Astrocyte (in vitro differentiated cells and primary cell): ENCODE data around the gene STAP2. TPM values are rescaled to one million over a fixed set of nuclear protein-coding genes. Genes with fewer than 3 reads are reported as not detected.

Experiments used
- DNase-seq: peaks from one replicate; pipeline ENCODE4 v3.0.0-alpha.2; 2010; ENCODE audit warnings: low read depth
- FAIRE-seq: peaks from 2 replicates; lab custom pipeline; 2011; peaks lifted over from hg19 to GRCh38; lab: Jason Lieb, UNC
- H2AFZ ChIP-seq: 2 replicates; pipeline ENCODE4 v1.6.0; 2012; ENCODE audit warnings: low read depth, low read length, inconsistent platforms
- H3K27ac ChIP-seq: 2 replicates; pipeline ENCODE4 v1.5.1; 2011; ENCODE audit warnings: low read depth, low read length, inconsistent platforms
- H3K27me3 ChIP-seq: 2 replicates; pipeline ENCODE4 v1.6.0; 2011; ENCODE audit warnings: low read length, inconsistent platforms; ENCODE audit not compliant: insufficient read depth
- H3K36me3 ChIP-seq: 2 replicates; pipeline ENCODE4 v1.5.1; 2011; ENCODE audit warnings: low read length, inconsistent platforms; ENCODE audit not compliant: insufficient read depth
- H3K4me1 ChIP-seq: 2 replicates; pipeline ENCODE4 v1.5.1; 2011; ENCODE audit warnings: low read length, inconsistent platforms; ENCODE audit not compliant: insufficient read depth
- H3K4me2 ChIP-seq: 2 replicates; pipeline ENCODE4 v1.6.0; 2012; ENCODE audit warnings: low read length, inconsistent platforms
- H3K4me3 ChIP-seq: 2 replicates; pipeline ENCODE4 v1.5.1; 2011; ENCODE audit warnings: low read depth, mild to moderate bottlenecking, low read length, inconsistent platforms; ENCODE audit not compliant: insufficient read depth
- H3K79me2 ChIP-seq: 2 replicates; pipeline ENCODE4 v1.6.0; 2012; ENCODE audit warnings: mild to moderate bottlenecking, low read length, inconsistent platforms; ENCODE audit not compliant: insufficient read depth
- H3K9ac ChIP-seq: 2 replicates; pipeline ENCODE4 v1.6.0; 2012; ENCODE audit warnings: mild to moderate bottlenecking, low read length, inconsistent platforms
- H3K9me3 ChIP-seq: 2 replicates; pipeline ENCODE4 v1.5.1; 2012; ENCODE audit warnings: low read depth, mild to moderate bottlenecking, low read length, inconsistent platforms; ENCODE audit not compliant: insufficient read depth
- H4K20me1 ChIP-seq: 2 replicates; pipeline ENCODE4 v1.6.0; 2012; ENCODE audit warnings: low read length, inconsistent platforms; ENCODE audit not compliant: insufficient read depth
- H3K27ac Mint-ChIP-seq: one replicate; pipeline ENCODE4 v1.8.0; 2021; ENCODE audit warnings: mild to moderate bottlenecking, mixed read lengths; ENCODE audit not compliant: unreplicated experiment
- H3K27me3 Mint-ChIP-seq: one replicate; pipeline ENCODE4 v1.8.0; 2021; ENCODE audit warnings: low read depth, mixed read lengths; ENCODE audit not compliant: unreplicated experiment
- H3K36me3 Mint-ChIP-seq: one replicate; pipeline ENCODE4 v1.8.0; 2021; ENCODE audit warnings: low read depth, mixed read lengths; ENCODE audit not compliant: unreplicated experiment
- H3K4me1 Mint-ChIP-seq: one replicate; pipeline ENCODE4 v1.8.0; 2021; ENCODE audit warnings: low read depth, mixed read lengths; ENCODE audit not compliant: unreplicated experiment
- H3K4me3 Mint-ChIP-seq: one replicate; pipeline ENCODE4 v1.8.0; 2021; ENCODE audit warnings: mild to moderate bottlenecking, moderate library complexity, mixed read lengths; ENCODE audit not compliant: unreplicated experiment
- H3K9me3 Mint-ChIP-seq: one replicate; pipeline ENCODE4 v1.8.0; 2021; ENCODE audit warnings: mild to moderate bottlenecking, mixed read lengths; ENCODE audit not compliant: unreplicated experiment
- CTCF ChIP-seq: IDR thresholded peaks from 2 replicates; pipeline ENCODE4 v1.5.1; 2011; ENCODE audit warnings: low read depth, mild to moderate bottlenecking, inconsistent platforms, low read length, moderate library complexity; ENCODE audit not compliant: insufficient read depth
- EZH2 ChIP-seq: IDR thresholded peaks from 2 replicates; pipeline ENCODE4 v1.6.1; 2012; ENCODE audit warnings: mild to moderate bottlenecking, low read length, inconsistent platforms; ENCODE audit not compliant: insufficient read depth
- total RNA-seq: library from RNA; stranded (reverse); gene quantifications from 2 replicates; pipeline ENCODE4 v1.2.1, GENCODE V29; 2021

The STAP2 gene
- total RNA-seq, 1 donor from 2014 or later, result 5.3 TPM

GRCh38 chr19:4297901-4298809, 40.5 kb downstream of the STAP2 start:
- H3K9ac ChIP-seq, result no peak overlapping the region
- no peak overlapping the region for H3K4me2 ChIP-seq
- Mint-ChIP-seq H3K9me3 (no peaks in the 10 kb centered on the region), H3K4me3 (no peak overlapping the region), H3K27me3 (peaks cover 15% of the 10 kb centered on the region), H3K4me1 (peaks cover 2% of the 10 kb centered on the region), H3K27ac (no peak overlapping the region), H3K36me3 (no peaks in the 10 kb centered on the region)
- TF ChIP-seq CTCF, result no peak
- no peak for TF ChIP-seq EZH2
- DNase-seq (peak; percentile 11), FAIRE-seq (no peak)
- H3K4me1 ChIP-seq, result no peaks in the 10 kb centered on the region
- H3K9me3 ChIP-seq, result no peaks in the 10 kb centered on the region
- no peak overlapping the region for H3K27ac ChIP-seq
- no peaks in the 10 kb centered on the region for H3K36me3 ChIP-seq
- H3K4me3 ChIP-seq, result no peak overlapping the region
- no peaks in the 10 kb centered on the region for H4K20me1 ChIP-seq
- no peak overlapping the region for H2AFZ ChIP-seq
- H3K79me2 ChIP-seq, result no peaks in the 10 kb centered on the region
- H3K27me3 ChIP-seq, result peaks cover 9% of the 10 kb centered on the region

DNA sequence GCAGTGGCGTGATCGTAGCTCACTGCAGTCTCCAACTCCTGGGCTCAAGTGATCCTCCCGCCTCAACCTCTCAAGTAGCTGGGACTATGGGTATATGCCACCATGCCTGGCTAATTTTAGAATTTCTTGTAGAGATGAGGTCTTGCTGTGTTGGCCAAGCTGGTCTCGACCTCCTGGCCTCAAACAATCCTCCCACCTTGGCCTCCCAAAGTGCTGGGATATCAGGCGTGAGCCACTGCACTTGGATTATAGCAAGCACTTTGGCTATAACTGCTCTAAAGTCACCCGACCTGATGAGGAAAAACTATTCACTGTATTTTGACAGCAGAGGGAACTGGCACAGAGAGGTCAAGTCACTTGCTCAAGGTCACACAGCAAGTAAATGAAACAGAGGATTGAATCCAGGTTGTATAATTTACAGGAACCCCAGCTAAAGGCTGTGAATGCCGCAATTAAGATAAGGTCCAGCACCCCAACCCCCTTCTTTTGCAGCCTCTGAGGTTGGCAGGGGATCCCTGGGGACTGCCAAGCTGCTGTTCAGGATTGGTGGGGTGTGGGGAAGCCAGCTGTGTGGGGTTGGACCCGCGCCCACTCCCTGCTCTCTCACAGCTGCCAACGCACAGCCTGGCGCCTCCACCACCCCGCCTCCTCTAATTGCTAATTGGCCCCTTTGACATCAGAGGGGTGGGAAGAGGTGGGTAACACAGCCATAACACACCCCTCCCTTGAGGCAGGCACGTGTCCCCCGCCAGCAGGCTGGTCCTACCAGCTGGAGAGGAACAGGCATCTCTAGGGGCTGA, 42.5 kb downstream of the STAP2 start:
- H3K4me1 Mint-ChIP-seq, result no peaks in the 10 kb centered on the region
- TF ChIP-seq EZH2 (no peak), CTCF (no peak)
- H3K27me3 ChIP-seq, result peaks cover 9% of the 10 kb centered on the region
- no peak for FAIRE-seq
- no peak overlapping the region for H3K4me3 ChIP-seq
- H3K4me1 ChIP-seq, result no peaks in the 10 kb centered on the region
- no peak overlapping the region for H3K4me2 ChIP-seq
- peaks cover 9% of the 10 kb centered on the region for H3K27me3 Mint-ChIP-seq
- no peaks in the 10 kb centered on the region for H4K20me1 ChIP-seq
- DNase-seq, result peak; percentile 10
- no peaks in the 10 kb centered on the region for H3K79me2 ChIP-seq
- no peaks in the 10 kb centered on the region for H3K36me3 Mint-ChIP-seq
- H3K27ac ChIP-seq, result no peak overlapping the region
- no peaks in the 10 kb centered on the region for H3K36me3 ChIP-seq
- H3K9me3 Mint-ChIP-seq, result no peaks in the 10 kb centered on the region
- H3K9me3 ChIP-seq, result no peaks in the 10 kb centered on the region
- no peak overlapping the region for H3K4me3 Mint-ChIP-seq
- no peak overlapping the region for H3K27ac Mint-ChIP-seq
- no peak overlapping the region for H2AFZ ChIP-seq
- no peak overlapping the region for H3K9ac ChIP-seq
